GM12875 (cell line): ENCODE data around the gene NECTIN1.

Experiments used
- H3K4me3 ChIP-seq: one replicate; pipeline ENCODE4 v1.5.1; 2011; ENCODE audit warnings: low read depth, low read length, control low read depth
- TF ChIP-seq, protein P1 (sequence below): IDR thresholded peaks from 2 replicates; pipeline ENCODE4 v1.5.1; 2011; ENCODE audit warnings: low read depth, mild to moderate bottlenecking, control low read depth, inconsistent platforms, low read length, moderate library complexity, borderline replicate concordance; ENCODE audit not compliant: insufficient read depth

NECTIN1 gene

GRCh38 chr11:119624629-119625028 lies 104.4 kb downstream of the NECTIN1 start:
- H3K4me3 ChIP-seq, result no peak overlapping the region
- TF ChIP-seq, protein P1, sequence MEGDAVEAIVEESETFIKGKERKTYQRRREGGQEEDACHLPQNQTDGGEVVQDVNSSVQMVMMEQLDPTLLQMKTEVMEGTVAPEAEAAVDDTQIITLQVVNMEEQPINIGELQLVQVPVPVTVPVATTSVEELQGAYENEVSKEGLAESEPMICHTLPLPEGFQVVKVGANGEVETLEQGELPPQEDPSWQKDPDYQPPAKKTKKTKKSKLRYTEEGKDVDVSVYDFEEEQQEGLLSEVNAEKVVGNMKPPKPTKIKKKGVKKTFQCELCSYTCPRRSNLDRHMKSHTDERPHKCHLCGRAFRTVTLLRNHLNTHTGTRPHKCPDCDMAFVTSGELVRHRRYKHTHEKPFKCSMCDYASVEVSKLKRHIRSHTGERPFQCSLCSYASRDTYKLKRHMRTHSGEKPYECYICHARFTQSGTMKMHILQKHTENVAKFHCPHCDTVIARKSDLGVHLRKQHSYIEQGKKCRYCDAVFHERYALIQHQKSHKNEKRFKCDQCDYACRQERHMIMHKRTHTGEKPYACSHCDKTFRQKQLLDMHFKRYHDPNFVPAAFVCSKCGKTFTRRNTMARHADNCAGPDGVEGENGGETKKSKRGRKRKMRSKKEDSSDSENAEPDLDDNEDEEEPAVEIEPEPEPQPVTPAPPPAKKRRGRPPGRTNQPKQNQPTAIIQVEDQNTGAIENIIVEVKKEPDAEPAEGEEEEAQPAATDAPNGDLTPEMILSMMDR, result no peak

- TF ChIP-seq, protein P1, result peak; percentile 68; the same call in 1 of the 2 replicates
- H3K4me3 ChIP-seq, result no peak overlapping the region
Observed at GRCh38 chr11:119624102-119624615, 104.8 kb downstream of the NECTIN1 start.

- H3K4me3 ChIP-seq, result no peak overlapping the region
- TF ChIP-seq, protein P1, result no peak
Observed at GRCh38 chr11:119623682-119624081, 105.3 kb downstream of the NECTIN1 start.

DNA sequence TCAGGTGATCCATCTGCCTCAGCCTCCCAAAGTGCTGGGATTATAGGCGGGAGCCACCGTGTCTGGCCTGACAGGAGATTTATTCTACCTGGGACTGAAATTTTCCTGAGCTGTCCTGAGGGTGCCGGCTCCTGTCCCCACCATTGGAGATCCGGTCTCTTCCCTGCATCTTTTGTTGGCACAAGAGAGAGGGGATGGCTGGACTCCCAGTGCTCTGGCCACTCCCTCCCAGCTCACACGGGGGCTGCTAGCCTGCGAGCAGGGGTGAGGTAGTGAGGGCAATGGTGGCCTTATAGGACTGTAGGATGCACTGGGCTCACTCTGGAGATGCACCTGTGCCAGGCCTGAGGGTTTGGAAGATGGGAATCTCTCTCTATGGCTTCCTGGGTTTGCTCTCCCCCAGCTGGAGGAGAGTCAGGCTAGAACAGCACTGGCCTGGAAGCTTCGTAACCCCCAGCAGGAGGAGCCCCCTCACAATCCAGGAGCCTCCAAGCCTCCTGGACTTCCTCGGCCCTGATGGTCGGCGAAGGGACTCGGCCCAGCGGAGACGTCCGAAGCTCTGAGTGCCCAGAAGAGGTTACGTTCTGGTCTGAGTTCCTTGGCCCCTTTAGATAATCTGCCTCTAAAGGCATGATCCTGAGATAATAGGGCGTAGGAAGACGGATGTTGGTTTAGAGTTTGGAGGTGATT lies 106.4 kb downstream of the NECTIN1 start:
- TF ChIP-seq, protein P1, result no peak
- H3K4me3 ChIP-seq, result no peak overlapping the region

GRCh38 chr11:119619665-119620064 lies 109.3 kb downstream of the NECTIN1 start:
- TF ChIP-seq, protein P1, result no peak

GRCh38 chr11:119618208-119618909 lies 110.6 kb downstream of the NECTIN1 start:
- no peak overlapping the region for H3K4me3 ChIP-seq
- TF ChIP-seq, protein P1, result no peak

More at GRCh38 chr11:119619665-119620064, 109.3 kb downstream of the NECTIN1 start:
- H3K4me3 ChIP-seq, result no peak overlapping the region
